HG02870 (cell line): ENCODE data around the gene BTBD7.

ENCODE experiments used
- ATAC-seq: cut with Tn5 transposase; IDR thresholded peaks from one replicate; pipeline ENCODE4 v1.9.1; 2021; ENCODE audit warnings: mild to moderate bottlenecking, moderate library complexity; ENCODE audit not compliant: unreplicated experiment

The BTBD7 gene

GRCh38 chr14:93206793-93207467, 125.9 kb downstream of the BTBD7 start, which contains the start of the genes GON7 and UBR7:
Gene GON7 (minus strand): TSS chr14:93207065. CDS start chr14:93207037, 28 bp downstream.
Gene UBR7 (plus strand): TSS chr14:93207256. CDS start chr14:93207292, 36 bp downstream.
- peak; percentile 79 for ATAC-seq

GRCh38 chr14:93201155-93201704, 131.6 kb downstream of the BTBD7 start:
- ATAC-seq = no peak

GRCh38 chr14:93200553-93200952, 132.3 kb downstream of the BTBD7 start:
- ATAC-seq = no peak

- ATAC-seq = no peak
Observed at GRCh38 chr14:93199031-93199430, 133.8 kb downstream of the BTBD7 start.

- no peak for ATAC-seq
Observed at GRCh38 chr14:93195316-93195999, 137.4 kb downstream of the BTBD7 start.
